HUES6 (cell line): ENCODE measurements around the gene APMAP.
"Not testable (repeated sequence)": the region's sequence is repeated elsewhere in the genome, so short reads cannot be mapped to it uniquely, and the experiment has no call there.

Experiments used
- H3K27ac ChIP-seq: 2 replicates; pipeline ENCODE4 v1.7.0; 2013; ENCODE audit warnings: low read depth, mild to moderate bottlenecking, low read length, inconsistent platforms
- H3K27me3 ChIP-seq: 2 replicates; pipeline ENCODE4 v1.6.1; 2013; ENCODE audit warnings: low read length; ENCODE audit not compliant: control insufficient read depth, insufficient read depth
- H3K36me3 ChIP-seq: 2 replicates; pipeline ENCODE4 v1.6.1; 2013; ENCODE audit warnings: low read length; ENCODE audit not compliant: control insufficient read depth, insufficient read depth
- H3K4me1 ChIP-seq: 2 replicates; pipeline ENCODE4 v1.6.1; 2013; ENCODE audit warnings: low read length; ENCODE audit not compliant: control insufficient read depth, insufficient read depth
- H3K4me3 ChIP-seq: 2 replicates; pipeline ENCODE4 v1.5.1; 2013; ENCODE audit warnings: low read depth, low read length
- H3K9ac ChIP-seq: one replicate; pipeline ENCODE4 v1.6.1; 2013; ENCODE audit warnings: mild to moderate bottlenecking, low read length
- H3K9me3 ChIP-seq: 2 replicates; pipeline ENCODE4 v1.6.1; 2013; ENCODE audit warnings: low read depth, low read length; ENCODE audit not compliant: control insufficient read depth, insufficient read depth

The APMAP gene

GRCh38 chr20:24948396-24948938, 44.1 kb downstream of the APMAP start:
- H3K4me1 ChIP-seq, H3K9me3 ChIP-seq, H3K9ac ChIP-seq, H3K27me3 ChIP-seq, H3K36me3 ChIP-seq, H3K4me3 ChIP-seq, H3K27ac ChIP-seq: not testable (repeated sequence)

GRCh38 chr20:24946376-24946775, 46.2 kb downstream of the APMAP start:
- H3K36me3 ChIP-seq, H3K4me3 ChIP-seq, H3K9me3 ChIP-seq, H3K9ac ChIP-seq, H3K27me3 ChIP-seq, H3K4me1 ChIP-seq, H3K27ac ChIP-seq: not testable (repeated sequence)

GRCh38 chr20:24943731-24944130, 48.8 kb downstream of the APMAP start:
- Histone ChIP-seq H3K4me3 (no peak overlapping the region), H3K27me3 (no peaks in the 10 kb centered on the region), H3K9ac (no peak overlapping the region), H3K36me3 (no peaks in the 10 kb centered on the region), H3K4me1 (no peaks in the 10 kb centered on the region), H3K27ac (no peak overlapping the region), H3K9me3 (peaks cover 12% of the 10 kb centered on the region; the same call in 1 of the 2 replicates)

- Histone ChIP-seq H3K4me3 (no peak overlapping the region), H3K4me1 (no peaks in the 10 kb centered on the region), H3K36me3 (no peaks in the 10 kb centered on the region), H3K27ac (no peak overlapping the region), H3K9ac (no peak overlapping the region), H3K9me3 (peaks cover 12% of the 10 kb centered on the region; the same call in 1 of the 2 replicates), H3K27me3 (no peaks in the 10 kb centered on the region)
These were observed 49.4 kb downstream of the APMAP start for GRCh38 chr20:24943196-24943595.

GRCh38 chr20:24942679-24943078, 49.9 kb downstream of the APMAP start:
- Histone ChIP-seq H3K4me3 (no peak overlapping the region), H3K4me1 (no peaks in the 10 kb centered on the region), H3K9ac (no peak overlapping the region), H3K27me3 (no peaks in the 10 kb centered on the region), H3K27ac (no peak overlapping the region), H3K9me3 (peaks cover 12% of the 10 kb centered on the region; the same call in 1 of the 2 replicates), H3K36me3 (no peaks in the 10 kb centered on the region)

GRCh38 chr20:24939036-24939435, 53.5 kb downstream of the APMAP start:
- H3K9me3 ChIP-seq = peaks cover 24% of the 10 kb centered on the region
- no peaks in the 10 kb centered on the region for H3K36me3 ChIP-seq
- H3K4me1 ChIP-seq = no peaks in the 10 kb centered on the region
- no peaks in the 10 kb centered on the region for H3K27me3 ChIP-seq
- H3K27ac ChIP-seq = no peak overlapping the region
- no peak overlapping the region for H3K9ac ChIP-seq
- H3K4me3 ChIP-seq = no peak overlapping the region

GRCh38 chr20:24938498-24938897, 54.1 kb downstream of the APMAP start:
- Histone ChIP-seq H3K9me3 (peaks cover 24% of the 10 kb centered on the region), H3K4me1 (no peaks in the 10 kb centered on the region), H3K27me3 (no peaks in the 10 kb centered on the region), H3K4me3 (no peak overlapping the region), H3K36me3 (no peaks in the 10 kb centered on the region), H3K9ac (no peak overlapping the region), H3K27ac (no peak overlapping the region)

- Histone ChIP-seq H3K4me1 (no peaks in the 10 kb centered on the region), H3K9me3 (peaks cover 24% of the 10 kb centered on the region), H3K4me3 (no peak overlapping the region), H3K36me3 (no peaks in the 10 kb centered on the region), H3K27me3 (no peaks in the 10 kb centered on the region), H3K27ac (no peak overlapping the region), H3K9ac (no peak overlapping the region)
These were observed 55.0 kb downstream of the APMAP start for GRCh38 chr20:24937579-24937978.

- no peaks in the 10 kb centered on the region for H3K27me3 ChIP-seq
- H3K9me3 ChIP-seq = peaks cover 18% of the 10 kb centered on the region
- H3K36me3 ChIP-seq = no peaks in the 10 kb centered on the region
- no peak overlapping the region for H3K27ac ChIP-seq
- no peak overlapping the region for H3K9ac ChIP-seq
- no peak overlapping the region for H3K4me3 ChIP-seq
- no peaks in the 10 kb centered on the region for H3K4me1 ChIP-seq
These were observed 55.8 kb downstream of the APMAP start for GRCh38 chr20:24936526-24937407.

- no peak overlapping the region for H3K4me3 ChIP-seq
- peaks cover 14% of the 10 kb centered on the region for H3K9me3 ChIP-seq
- peaks cover under 1% of the 10 kb centered on the region; the same call in 1 of the 2 replicates for H3K4me1 ChIP-seq
- no peak overlapping the region for H3K27ac ChIP-seq
- no peaks in the 10 kb centered on the region for H3K36me3 ChIP-seq
- H3K9ac ChIP-seq = no peak overlapping the region
- no peaks in the 10 kb centered on the region for H3K27me3 ChIP-seq
These were observed 56.6 kb downstream of the APMAP start for GRCh38 chr20:24935766-24936525.

GRCh38 chr20:24935140-24935539, 57.4 kb downstream of the APMAP start:
- Histone ChIP-seq H3K27me3 (no peaks in the 10 kb centered on the region), H3K9ac (no peak overlapping the region), H3K27ac (no peak overlapping the region), H3K4me1 (peaks cover 8% of the 10 kb centered on the region), H3K4me3 (no peak overlapping the region), H3K36me3 (no peaks in the 10 kb centered on the region), H3K9me3 (peaks cover 12% of the 10 kb centered on the region)
